Tibial nerve (tissue), 4 donors: Measurements from ENCODE around the gene BLTP1. TPM values are rescaled to one million over a fixed set of nuclear protein-coding genes. Genes with fewer than 3 reads are reported as not detected.

Experiments used
- DNase-seq, 2 donors: peaks; one replicate each; pipeline ENCODE4 v3.0.0-alpha.2; 2019; ENCODE audit warnings: low spot score in 2 of 2
- H3K27ac ChIP-seq, 4 donors: fragments of 200-600 bp; sonication (generic) in 3 of 4; one replicate each; pipeline ENCODE4 v1.5.1; 2017 to 2019; ENCODE audit warnings: mild to moderate bottlenecking in 1 of 4
- H3K27me3 ChIP-seq, 2 donors: fragments of 200-600 bp; sonication (generic) in 1 of 2; one replicate each; pipeline versions ENCODE4 v1.5.1 to v1.6.0; 2017 to 2019
- H3K36me3 ChIP-seq, 3 donors: fragments of 200-600 bp; sonication (generic); one replicate each; pipeline ENCODE4 v1.5.1; 2018 to 2019
- H3K4me1 ChIP-seq, 4 donors: fragments of 200-600 bp; sonication (generic) in 3 of 4; one replicate each; pipeline ENCODE4 v1.5.1; 2017 to 2019
- H3K4me3 ChIP-seq, 4 donors: fragments of 200-600 bp; sonication (generic) in 3 of 4; one replicate each; pipeline ENCODE4 v1.5.1; 2017 to 2019; ENCODE audit warnings: mild to moderate bottlenecking in 1 of 4, moderate library complexity in 1 of 4
- H3K9me3 ChIP-seq, 4 donors: fragments of 200-600 bp; sonication (generic) in 3 of 4; one replicate each; pipeline ENCODE4 v1.5.1; 2017 to 2019
- CTCF ChIP-seq, 5 experiments: fragments of 200-600 bp in 3 of 5; fragments of 450-650 bp in 2 of 5; sonication (generic) in 3 of 5; IDR thresholded peaks; one replicate each; pipeline ENCODE4 v1.5.1; 2016 to 2019; ENCODE audit warnings: antibody characterized with exemption in 5 of 5, mild to moderate bottlenecking in 3 of 5, moderate library complexity in 2 of 5
- EP300 ChIP-seq, 2 donors: sonication (generic); formaldehyde crosslinking; IDR thresholded peaks; one replicate each; pipeline ENCODE4 v1.6.1; 2017; ENCODE audit warnings: antibody characterized with exemption in 2 of 2, mild to moderate bottlenecking in 1 of 2
- POLR2A ChIP-seq, 2 donors: fragments of 450-650 bp; IDR thresholded peaks; one replicate each; pipeline ENCODE4 v1.6.1; 2017; ENCODE audit warnings: antibody characterized with exemption in 2 of 2, mild to moderate bottlenecking in 2 of 2, moderate library complexity in 2 of 2
- WGBS, 2 donors: methylation state at CpG; one replicate each; pipeline ENCODE4 v1.1.5; 2018; 5-methylcytosine and 5-hydroxymethylcytosine counted together
- total RNA-seq, 4 donors: library from RNA; depleted of rRNA; stranded (reverse); fragments of >200 nt; gene quantifications; one replicate each; pipeline ENCODE4 v1.1.0, GENCODE V29; 2016

The BLTP1 gene
- total RNA-seq, 4 donors from 2014 or later = 111 to 148 (median 141) TPM

GRCh38 chr4:122146652-122147051 is 5.5 kb upstream of the BLTP1 start:
- 89 to 92% methylated on average over 4 of the region's 4 CpGs for WGBS, 2 donors
- Histone ChIP-seq H3K27me3 (no peaks in the 10 kb centered on the region), H3K4me3 (no peak overlapping the region), H3K4me1 (peaks cover 0 to 17% (median 0%) of the 10 kb centered on the region in 4 donors), H3K27ac (no peak overlapping the region), H3K36me3 (no peaks in the 10 kb centered on the region), H3K9me3 (no peaks in the 10 kb centered on the region)
- DNase-seq = no peak
- TF ChIP-seq CTCF (IDR thresholded peaks at IDR 0.05) (no peak), POLR2A (IDR thresholded peaks at IDR 0.05) (no peak), EP300 (IDR thresholded peaks at IDR 0.05) (no peak)

GRCh38 chr4:122150931-122151330 is 1.2 kb upstream of the BLTP1 start:
- peak overlapping the region in 1 of 4 donors; percentile 75 for H3K4me3 ChIP-seq
- WGBS, 2 donors = 68 to 73% methylated on average over 2 of the region's 2 CpGs
- H3K9me3 ChIP-seq = no peaks in the 10 kb centered on the region
- peaks cover 0 to 11% (median 0%) of the 10 kb centered on the region in 3 donors for H3K36me3 ChIP-seq
- peak overlapping the region; percentile 94 to 99 (median 97) for H3K27ac ChIP-seq
- TF ChIP-seq POLR2A (IDR thresholded peaks at IDR 0.05) (no peak), CTCF (IDR thresholded peaks at IDR 0.05) (no peak), EP300 (IDR thresholded peaks at IDR 0.05) (no peak)
- DNase-seq = no peak
- peaks cover 0 to 26% (median 5%) of the 10 kb centered on the region in 4 donors for H3K4me1 ChIP-seq
- no peaks in the 10 kb centered on the region for H3K27me3 ChIP-seq

- peaks cover 0 to 35% (median 7%) of the 10 kb centered on the region in 4 donors for H3K4me1 ChIP-seq
- TF ChIP-seq EP300 (IDR thresholded peaks at IDR 0.05) (no peak), POLR2A (IDR thresholded peaks at IDR 0.05) (no peak), CTCF (IDR thresholded peaks at IDR 0.05) (no peak)
- peak overlapping the region; percentile 75 to 94 (median 87) for H3K4me3 ChIP-seq
- peak in 1 of 2 donors; percentile 10 for DNase-seq
- whole genome bisulfite sequencing, 2 donors = 0 to 1% methylated on average over 15 to 16 of the region's 16 CpGs
- H3K27ac ChIP-seq = peak overlapping the region; percentile 94 to 99 (median 97)
- H3K36me3 ChIP-seq = peaks cover 0 to 29% (median 0%) of the 10 kb centered on the region in 3 donors
- no peaks in the 10 kb centered on the region for H3K27me3 ChIP-seq
- H3K9me3 ChIP-seq = no peaks in the 10 kb centered on the region
These were observed 638 bp downstream of the BLTP1 start for GRCh38 chr4:122152711-122153226.

GRCh38 chr4:122156819-122157218 is 4.7 kb downstream of the BLTP1 start:
- Histone ChIP-seq H3K4me1 (peaks cover 0 to 35% (median 7%) of the 10 kb centered on the region in 4 donors), H3K36me3 (peaks cover 0 to 37% (median 0%) of the 10 kb centered on the region in 3 donors), H3K4me3 (no peak overlapping the region), H3K27ac (no peak overlapping the region), H3K9me3 (no peaks in the 10 kb centered on the region), H3K27me3 (no peaks in the 10 kb centered on the region)
- 91 to 94% methylated on average over 2 of the region's 2 CpGs for WGBS, 2 donors
- no peak for TF ChIP-seq EP300 (IDR thresholded peaks at IDR 0.05)
- TF ChIP-seq CTCF (IDR thresholded peaks at IDR 0.05) = no peak
- TF ChIP-seq POLR2A (IDR thresholded peaks at IDR 0.05) = no peak
- DNase-seq = no peak

- 82 to 87% methylated on average over 3 of the region's 3 CpGs for WGBS, 2 donors
These were observed 11.2 kb downstream of the BLTP1 start for GRCh38 chr4:122163301-122163700.

More at GRCh38 chr4:122163301-122163700, 11.2 kb downstream of the BLTP1 start:
- TF ChIP-seq POLR2A (IDR thresholded peaks at IDR 0.05) = no peak
- TF ChIP-seq CTCF (IDR thresholded peaks at IDR 0.05) = no peak
- no peak for TF ChIP-seq EP300 (IDR thresholded peaks at IDR 0.05)
- Histone ChIP-seq H3K4me3 (no peak overlapping the region), H3K36me3 (peaks cover 0 to 7% (median 0%) of the 10 kb centered on the region in 3 donors), H3K4me1 (peaks cover 0 to 50% (median 4%) of the 10 kb centered on the region in 4 donors), H3K27me3 (no peaks in the 10 kb centered on the region), H3K9me3 (no peaks in the 10 kb centered on the region), H3K27ac (no peak overlapping the region)
- DNase-seq = no peak
